ENCODE results near the gene PCNA. TPM values are rescaled to one million over a fixed set of nuclear protein-coding genes. Genes with fewer than 3 reads are reported as not detected.

Gene PCNA
- total RNA-seq, 4 donors from 2014 or later: 28.2 to 42.8 (median 37.4) TPM

GRCh38 chr20:5140195-5140594 lies 20.4 kb upstream of the PCNA start:
- H3K9me3 ChIP-seq: no peaks in the 10 kb centered on the region
- peaks cover 0 to 64% (median 35%) of the 10 kb centered on the region in 4 donors for H3K4me1 ChIP-seq
- H3K36me3 ChIP-seq: no peaks in the 10 kb centered on the region
- no peaks in the 10 kb centered on the region for H3K27me3 ChIP-seq
- no peak overlapping the region for H3K27ac ChIP-seq
- DNase-seq (ENCODE audit: low spot score in 2 of 2): no peak
- TF ChIP-seq EP300 (IDR thresholded peaks at IDR 0.05): no peak
- no peak overlapping the region for H3K4me3 ChIP-seq

DNA sequence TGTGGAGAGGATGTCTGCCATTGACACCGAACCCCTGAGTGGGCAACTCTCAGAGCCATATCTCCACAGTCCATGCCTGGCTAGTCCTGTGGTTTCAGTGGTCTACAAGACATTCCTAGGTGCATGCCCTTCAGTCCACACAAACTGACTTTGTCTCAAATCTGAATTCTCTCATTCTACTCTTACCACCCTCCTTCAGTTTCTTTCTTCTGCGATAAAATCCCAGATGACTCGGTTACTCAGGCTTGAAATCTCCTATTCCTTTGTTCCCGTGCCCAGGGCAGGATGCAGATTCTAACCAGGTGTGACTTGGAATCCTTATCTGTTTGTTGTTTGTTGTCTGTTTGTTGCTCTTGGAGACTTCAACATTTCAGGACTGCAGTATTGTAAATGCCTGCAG lies 16.3 kb upstream of the PCNA start:
- TF ChIP-seq POLR2A (IDR thresholded peaks at IDR 0.05): no peak
- no peak for TF ChIP-seq EP300 (IDR thresholded peaks at IDR 0.05)
- TF ChIP-seq CTCF (IDR thresholded peaks at IDR 0.05): no peak
- no peak for DNase-seq (ENCODE audit: low spot score in 2 of 2)
- Histone ChIP-seq H3K36me3 (no peaks in the 10 kb centered on the region), H3K9me3 (no peaks in the 10 kb centered on the region), H3K27ac (peak overlapping the region in 2 of 4 donors; percentile 57 to 80), H3K4me3 (no peak overlapping the region), H3K4me1 (peaks cover 0 to 65% (median 27%) of the 10 kb centered on the region in 4 donors), H3K27me3 (no peaks in the 10 kb centered on the region)
- 67 to 68% methylated on average over 4 of the region's 4 CpGs for WGBS, 2 donors

DNA sequence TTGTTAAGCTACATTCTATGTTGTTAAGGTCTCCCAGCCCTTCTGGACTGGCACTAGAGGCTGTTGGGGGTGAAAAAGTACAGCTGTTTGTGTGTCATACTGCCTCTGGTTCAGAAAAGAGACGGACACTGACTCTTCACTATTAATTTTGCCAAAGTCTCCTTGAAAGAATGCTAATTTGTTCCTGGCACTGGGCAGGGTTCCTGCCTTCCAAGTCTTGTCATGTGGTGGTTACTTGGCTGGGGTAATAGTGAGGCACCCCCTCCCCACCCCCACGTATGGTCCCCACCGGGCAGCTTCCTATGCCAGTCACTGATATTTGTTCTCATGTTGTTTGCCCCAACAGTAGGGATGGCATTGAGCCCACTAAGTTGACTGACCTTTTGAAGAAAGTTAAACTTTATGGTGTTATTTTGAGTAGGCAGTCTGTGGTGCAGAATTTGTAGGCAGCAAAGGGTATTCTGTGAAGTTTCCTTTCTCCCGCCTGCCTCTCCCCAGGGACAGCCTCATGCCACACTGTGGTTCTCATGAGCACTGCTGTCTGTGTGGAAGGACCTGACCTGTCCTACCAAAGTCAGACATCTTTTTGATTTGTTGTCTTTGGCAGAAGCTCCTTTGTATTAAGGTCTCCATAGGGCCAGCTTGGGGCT lies 15.7 kb upstream of the PCNA start:
- peaks cover 0 to 62% (median 23%) of the 10 kb centered on the region in 4 donors for H3K4me1 ChIP-seq
- no peaks in the 10 kb centered on the region for H3K36me3 ChIP-seq
- peak overlapping the region in 2 of 4 donors; percentile 57 to 80 for H3K27ac ChIP-seq
- H3K27me3 ChIP-seq: no peaks in the 10 kb centered on the region
- H3K9me3 ChIP-seq: no peaks in the 10 kb centered on the region
- H3K4me3 ChIP-seq: no peak overlapping the region
- TF ChIP-seq CTCF (IDR thresholded peaks at IDR 0.05) (no peak), POLR2A (IDR thresholded peaks at IDR 0.05) (no peak), EP300 (IDR thresholded peaks at IDR 0.05) (no peak)
- 24 to 30% methylated on average over 4 of the region's 4 CpGs for WGBS, 2 donors
- no peak for DNase-seq (ENCODE audit: low spot score in 2 of 2)

- H3K4me1 ChIP-seq: peaks cover 0 to 69% (median 19%) of the 10 kb centered on the region in 4 donors
- no peaks in the 10 kb centered on the region for H3K9me3 ChIP-seq
- no peak for TF ChIP-seq CTCF (IDR thresholded peaks at IDR 0.05)
- H3K27ac ChIP-seq: no peak overlapping the region
- H3K4me3 ChIP-seq: no peak overlapping the region
- 88 to 93% methylated on average over 6 of the region's 6 CpGs for WGBS, 2 donors
- H3K36me3 ChIP-seq: no peaks in the 10 kb centered on the region
- no peak for DNase-seq (ENCODE audit: low spot score in 2 of 2)
- no peaks in the 10 kb centered on the region for H3K27me3 ChIP-seq
Observed at GRCh38 chr20:5133998-5134397, 14.2 kb upstream of the PCNA start.

- Histone ChIP-seq H3K27ac (peak overlapping the region in 1 of 4 donors; percentile 60), H3K36me3 (no peaks in the 10 kb centered on the region), H3K27me3 (no peaks in the 10 kb centered on the region), H3K4me3 (no peak overlapping the region), H3K4me1 (peaks cover 0 to 76% (median 28%) of the 10 kb centered on the region in 4 donors), H3K9me3 (no peaks in the 10 kb centered on the region)
- DNase-seq (ENCODE audit: low spot score in 2 of 2): no peak
- TF ChIP-seq CTCF (IDR thresholded peaks at IDR 0.05) (no peak), EP300 (IDR thresholded peaks at IDR 0.05) (no peak), POLR2A (IDR thresholded peaks at IDR 0.05) (no peak)
- 82 to 84% methylated on average over 5 of the region's 5 CpGs for WGBS, 2 donors
Observed at GRCh38 chr20:5131502-5131901, 11.7 kb upstream of the PCNA start.

Data from tibial nerve (tissue), 4 donors.